K562 (cell line): ENCODE results near the gene DHDH. TPM values are rescaled to one million over a fixed set of nuclear protein-coding genes. Genes with fewer than 3 reads are reported as not detected.
A peak's percentile ranks its signal among the peaks of the same experiment; 100 is the strongest.

Source experiments
- ESRRB ChIP-seq: fragments of 250-450 bp; sonication (Bioruptor Pico); IDR thresholded peaks from 2 replicates; pipeline ENCODE4 v1.5.0; 2020; ENCODE audit warnings: mild to moderate bottlenecking, moderate library complexity, borderline replicate concordance
- EWSR1 ChIP-seq: fragments of 450-650 bp; IDR thresholded peaks from 2 replicates; pipeline ENCODE4 v1.6.1; 2018; ENCODE audit warnings: borderline replicate concordance, mild to moderate bottlenecking, low read depth, moderate library complexity; ENCODE audit not compliant: partially characterized antibody
- FOXA3 ChIP-seq, 2 experiments: fragments of 450-650 bp in 1 of 2; sonication (generic) in 1 of 2; formaldehyde crosslinking; IDR thresholded peaks in 1 of 2; conservative IDR thresholded peaks in 1 of 2; 2 replicates each; pipeline versions ENCODE4 v1.4.0 to v1.8.0; 2020 to 2022; ENCODE audit warnings: mild to moderate bottlenecking in 2 of 2, missing genetic modification reagents in 1 of 2
- HDAC2 ChIP-seq: fragments of 450-650 bp; IDR thresholded peaks from 2 replicates; pipeline ENCODE4 v1.6.1; 2016; ENCODE audit warnings: mild to moderate bottlenecking
- MBD2 ChIP-seq: sonication (generic); IDR thresholded peaks from 2 replicates; pipeline ENCODE4 v1.6.1; 2016; ENCODE audit warnings: low read depth, borderline replicate concordance
- NCOR1 ChIP-seq: fragments of 450-650 bp; IDR thresholded peaks from 2 replicates; pipeline ENCODE4 v1.6.1; 2016; ENCODE audit warnings: mild to moderate bottlenecking, moderate library complexity
- PATZ1 ChIP-seq: fragments of 250-450 bp; sonication (Bioruptor Pico); IDR thresholded peaks from 2 replicates; pipeline ENCODE4 v1.5.0; 2020; ENCODE audit warnings: mild to moderate bottlenecking, borderline replicate concordance
- POLR2H ChIP-seq: IDR thresholded peaks from 2 replicates; pipeline ENCODE4 v1.6.1; 2016; ENCODE audit warnings: missing genetic modification characterization, low read depth, mild to moderate bottlenecking, control low read depth, missing compliant biosample characterization, moderate library complexity
- SMARCA5 ChIP-seq: fragments of 450-650 bp; IDR thresholded peaks from 2 replicates; pipeline ENCODE4 v1.6.1; 2016
- ZBTB40 ChIP-seq, 2 experiments: fragments of 450-650 bp in 1 of 2; sonication (generic) in 1 of 2; formaldehyde crosslinking in 1 of 2; IDR thresholded peaks; 2 replicates each; pipeline versions ENCODE4 v1.7.1 to v1.9.0; 2016 to 2022; ENCODE audit warnings: inconsistent platforms in 1 of 2, mild to moderate bottlenecking in 1 of 2, missing genetic modification reagents in 1 of 2
- polyA plus RNA-seq, 8 experiments: library from polyadenylated mRNA; depleted of rRNA in 4 of 8; stranded (reverse) in 5 of 8; unstranded in 3 of 8; fragments of >200 nt; fragmentation: Nextera tagmentation in 2 of 8; fragmentation: Illumina TruSeq in 1 of 8; extraction: Ambion mirVana in 2 of 8; extraction: Trizol in 1 of 8; gene quantifications; 2 replicates each; pipeline versions ENCODE4 v1.2.1 to v1.2.3, GENCODE V29; 2011 to 2014; ENCODE audit warnings: inconsistent platforms in 1 of 8, missing spikeins in 1 of 8
- total RNA-seq, 7 experiments: library from RNA; depleted of rRNA in 6 of 7; stranded (reverse); fragments of >200 nt in 6 of 7; fragmentation: Illumina TruSeq in 2 of 7; extraction: Trizol in 2 of 7; gene quantifications; 2 replicates each; pipeline versions ENCODE4 v1.2.1 to v1.2.3, GENCODE V29; 2011 to 2021; ENCODE audit warnings: low replicate concordance in 1 of 7
- TF ChIP-seq, protein P1 (sequence below): fragments of 250-450 bp; sonication (Bioruptor Pico); IDR thresholded peaks from 2 replicates; pipeline ENCODE4 v1.5.0; 2021
- TF ChIP-seq, protein P2 (sequence below), 2 experiments: fragments of 250-450 bp in 1 of 2; fragments of 450-650 bp in 1 of 2; sonication (Bioruptor Pico) in 1 of 2; IDR thresholded peaks; 2 replicates each; pipeline versions ENCODE4 v1.6.1 to v1.8.0; 2016 to 2021; ENCODE audit warnings: mild to moderate bottlenecking in 2 of 2, moderate library complexity in 2 of 2, missing compliant biosample characterization in 1 of 2, missing genetic modification characterization in 1 of 2

DHDH gene
- total and polyA plus RNA-seq, 9 of the 15 experiments (the other 6 are each of a cell fraction or from before 2014, with no cell fraction given): 0.37 to 1.9 (median 0.87) TPM

DNA sequence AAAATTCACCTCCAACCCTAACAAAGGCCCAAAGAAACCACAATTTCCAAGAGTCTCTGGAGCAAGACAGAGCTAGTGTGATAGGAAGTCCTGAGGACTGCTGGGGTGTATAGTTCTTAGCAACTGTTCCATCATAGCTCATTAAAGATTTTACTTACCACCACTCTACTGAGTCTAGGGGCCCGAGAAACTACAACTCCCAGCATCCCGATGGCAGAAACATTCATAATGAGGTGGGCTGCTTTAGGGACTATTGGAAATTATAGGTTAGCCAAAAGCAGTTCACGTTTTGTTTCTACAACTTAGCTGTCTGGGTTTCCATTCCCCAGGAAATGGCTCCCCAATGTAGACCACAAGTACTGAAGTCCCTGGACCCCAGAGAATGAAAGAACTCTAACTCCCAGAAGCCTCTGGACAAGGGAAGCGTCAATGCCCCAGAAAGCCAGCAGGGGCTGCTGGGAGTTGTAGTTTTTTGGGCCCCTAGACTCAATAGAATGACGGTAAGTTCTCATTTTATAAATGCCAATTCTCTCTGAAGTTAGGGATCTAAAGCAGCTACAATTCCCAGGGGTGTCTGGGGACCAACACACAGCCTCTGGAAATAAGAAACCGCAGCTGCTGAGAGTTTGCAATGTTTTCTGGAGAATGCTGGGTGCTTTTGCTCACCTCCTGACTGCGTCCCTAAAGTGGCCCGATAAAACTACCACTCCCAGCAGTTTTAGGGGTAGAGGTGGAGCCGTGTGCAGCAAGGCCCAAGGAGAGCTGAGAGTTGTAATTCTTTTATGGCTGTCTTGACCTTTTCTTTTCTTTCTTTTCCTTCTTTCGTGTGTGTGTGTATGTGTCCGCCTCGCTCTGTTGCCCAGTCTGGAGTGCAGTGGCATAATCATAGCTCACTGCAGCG lies 42.7 kb downstream of the DHDH start (continued):
- TF ChIP-seq ZBTB40 (IDR thresholded peaks at IDR 0.05): peak; percentile 81
- TF ChIP-seq ZBTB40 (CRISPR knock-in tag; IDR thresholded peaks at IDR 0.05): no peak
- TF ChIP-seq POLR2H (tag): no peak
- TF ChIP-seq ESRRB (CRISPR knock-in tag): no peak
- no peak for TF ChIP-seq NCOR1
- no peak for TF ChIP-seq SMARCA5
- peak; percentile 95 for TF ChIP-seq MBD2
- TF ChIP-seq PATZ1 (CRISPR knock-in tag): no peak
- no peak for TF ChIP-seq EWSR1
- TF ChIP-seq FOXA3 (CRISPR knock-in tag; conservative IDR thresholded peaks at IDR 0.05 in 1 of 2, IDR thresholded peaks at IDR 0.05 in 1 of 2): no peak
- TF ChIP-seq, protein P1, sequence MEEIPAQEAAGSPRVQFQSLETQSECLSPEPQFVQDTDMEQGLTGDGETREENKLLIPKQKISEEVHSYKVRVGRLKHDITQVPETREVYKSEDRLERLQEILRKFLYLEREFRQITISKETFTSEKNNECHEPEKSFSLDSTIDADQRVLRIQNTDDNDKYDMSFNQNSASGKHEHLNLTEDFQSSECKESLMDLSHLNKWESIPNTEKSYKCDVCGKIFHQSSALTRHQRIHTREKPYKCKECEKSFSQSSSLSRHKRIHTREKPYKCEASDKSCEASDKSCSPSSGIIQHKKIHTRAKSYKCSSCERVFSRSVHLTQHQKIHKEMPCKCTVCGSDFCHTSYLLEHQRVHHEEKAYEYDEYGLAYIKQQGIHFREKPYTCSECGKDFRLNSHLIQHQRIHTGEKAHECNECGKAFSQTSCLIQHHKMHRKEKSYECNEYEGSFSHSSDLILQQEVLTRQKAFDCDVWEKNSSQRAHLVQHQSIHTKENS (CRISPR knock-in tag): no peak
- no peak for TF ChIP-seq HDAC2
- TF ChIP-seq, protein P2, sequence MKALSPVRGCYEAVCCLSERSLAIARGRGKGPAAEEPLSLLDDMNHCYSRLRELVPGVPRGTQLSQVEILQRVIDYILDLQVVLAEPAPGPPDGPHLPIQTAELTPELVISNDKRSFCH (CRISPR knock-in tag; IDR thresholded peaks at IDR 0.05): no peak
- TF ChIP-seq, protein P2 (tag; IDR thresholded peaks at IDR 0.05): peak; percentile 61; the same call in 1 of the 2 replicates
